Cerebellar cortex (tissue), 1 donor: ENCODE results near the gene FOXP1.
"Not testable (repeated sequence)": the region's sequence is repeated elsewhere in the genome, so short reads cannot be mapped to it uniquely, and the experiment has no call there.

Source experiments
- DNase-seq: peaks from one replicate; pipeline ENCODE4 v3.0.0-alpha.2; 2015; ENCODE audit warnings: low spot score

FOXP1 gene

GRCh38 chr3:71033681-71034220, 549.8 kb downstream of the FOXP1 start:
- no peak for DNase-seq

DNA sequence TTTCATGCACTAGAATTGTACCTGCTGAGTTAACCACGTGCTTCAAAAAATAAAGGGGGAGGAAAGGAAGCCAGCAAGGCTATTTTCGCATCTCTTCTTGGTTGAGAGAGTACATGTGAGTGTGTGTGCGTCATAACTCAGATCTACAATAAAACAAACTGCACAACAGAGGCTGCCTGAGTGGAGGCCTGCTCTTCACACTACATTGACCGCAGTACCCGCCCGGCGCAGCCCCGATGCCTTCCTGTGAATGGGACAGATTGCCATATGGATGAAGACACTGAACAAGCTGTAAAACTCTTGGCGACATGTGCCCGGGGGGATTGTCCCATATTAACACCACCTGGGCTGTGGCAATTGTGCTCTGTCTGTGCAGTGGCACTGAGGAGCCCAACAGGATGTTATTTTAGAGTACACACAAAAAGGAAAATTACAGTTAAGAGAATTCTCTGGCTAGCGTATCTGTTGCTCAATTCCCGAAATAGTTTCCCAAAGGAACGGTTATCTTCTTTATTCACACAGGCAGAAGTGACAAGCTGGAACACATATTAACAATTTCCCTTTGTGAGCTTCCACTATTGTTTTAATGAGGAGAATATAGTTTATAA, 551.5 kb downstream of the FOXP1 start:
- DNase-seq, result no peak

- no peak for DNase-seq
Measured at GRCh38 chr3:71031181-71031580, 552.3 kb downstream of the FOXP1 start.

GRCh38 chr3:71030748-71031147, 552.8 kb downstream of the FOXP1 start:
- no peak for DNase-seq

DNA sequence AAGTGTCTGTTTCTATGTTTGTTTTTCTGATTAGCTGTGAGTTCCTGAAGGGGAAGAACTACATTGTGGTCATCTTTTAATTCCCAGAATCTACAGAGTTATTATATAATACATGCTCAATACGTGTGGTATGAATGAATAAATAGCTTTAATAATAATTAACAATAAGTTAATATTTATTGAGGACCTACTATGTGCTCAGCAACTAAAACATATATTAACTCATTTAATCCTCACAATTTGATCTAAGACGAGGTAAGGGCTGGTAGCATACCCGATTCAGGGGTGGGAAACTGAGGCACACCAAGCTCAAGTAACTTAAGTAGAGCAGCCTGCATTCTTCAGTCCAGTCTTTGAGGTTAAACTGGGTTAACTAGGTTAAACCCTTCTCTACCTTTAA, 553.8 kb downstream of the FOXP1 start:
- no peak for DNase-seq

GRCh38 chr3:71028802-71029201, 554.7 kb downstream of the FOXP1 start:
- DNase-seq, result no peak

DNA sequence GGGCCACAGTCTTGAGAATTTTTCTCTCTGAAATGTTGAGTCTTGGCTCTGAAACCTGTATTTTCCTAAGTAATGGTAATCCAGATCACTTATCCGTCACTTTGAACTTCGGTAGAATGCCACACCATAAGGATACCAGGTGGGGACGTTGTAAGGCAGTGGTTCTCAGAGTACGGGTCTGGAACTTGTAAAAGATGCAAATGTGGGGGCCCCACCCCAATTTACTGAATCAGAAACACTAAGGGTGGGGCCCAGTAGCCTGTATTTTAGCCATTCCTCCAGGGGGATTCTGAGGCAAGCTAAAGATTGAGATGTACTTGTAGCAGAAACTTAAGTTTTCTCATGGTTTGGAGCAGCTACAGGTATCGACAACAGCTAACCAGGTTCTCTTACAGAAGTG, 555.3 kb downstream of the FOXP1 start:
- DNase-seq, result no peak

- no peak for DNase-seq
Measured at GRCh38 chr3:71026634-71027578, 556.6 kb downstream of the FOXP1 start.

DNA sequence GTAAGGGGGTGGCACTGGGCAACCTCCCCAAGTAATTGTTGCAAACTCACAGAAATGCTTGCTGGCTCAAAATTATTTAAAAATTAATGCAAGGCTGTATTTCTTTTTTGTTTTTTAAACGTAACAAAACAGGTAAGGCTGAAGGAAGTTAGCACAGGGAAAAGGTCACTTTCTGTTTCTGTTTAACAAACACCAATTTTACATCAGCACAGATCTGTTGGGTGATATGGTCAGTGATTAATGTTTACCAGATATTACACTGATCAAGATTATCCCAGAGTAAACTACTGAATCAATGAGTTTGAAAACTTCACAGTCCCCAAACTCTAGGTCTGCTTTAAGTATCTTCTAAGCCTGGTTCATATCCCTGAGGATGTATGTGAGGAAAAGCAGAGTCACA, 558.0 kb downstream of the FOXP1 start:
- no peak for DNase-seq

DNA sequence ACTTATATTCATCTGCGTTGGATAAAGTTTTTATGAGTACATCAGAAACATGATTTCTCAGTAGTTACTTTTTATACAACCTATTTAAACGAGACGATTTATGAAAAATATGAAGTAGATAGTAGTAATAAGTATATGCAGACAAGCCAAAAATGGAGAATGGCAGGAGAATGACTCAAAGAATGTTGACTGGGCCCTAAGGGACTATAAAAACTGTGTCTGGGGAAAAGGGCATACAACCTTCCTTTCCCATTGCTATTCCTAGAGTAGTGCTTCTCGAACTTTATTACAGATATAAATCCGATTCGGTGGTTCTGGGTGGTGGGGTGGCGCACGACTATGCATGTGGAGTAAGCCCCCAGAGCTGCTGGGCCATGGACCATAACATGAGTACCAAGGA, 558.5 kb downstream of the FOXP1 start:
- no peak for DNase-seq

GRCh38 chr3:71022551-71023335, 560.8 kb downstream of the FOXP1 start:
- peak; percentile 24 for DNase-seq

DNA sequence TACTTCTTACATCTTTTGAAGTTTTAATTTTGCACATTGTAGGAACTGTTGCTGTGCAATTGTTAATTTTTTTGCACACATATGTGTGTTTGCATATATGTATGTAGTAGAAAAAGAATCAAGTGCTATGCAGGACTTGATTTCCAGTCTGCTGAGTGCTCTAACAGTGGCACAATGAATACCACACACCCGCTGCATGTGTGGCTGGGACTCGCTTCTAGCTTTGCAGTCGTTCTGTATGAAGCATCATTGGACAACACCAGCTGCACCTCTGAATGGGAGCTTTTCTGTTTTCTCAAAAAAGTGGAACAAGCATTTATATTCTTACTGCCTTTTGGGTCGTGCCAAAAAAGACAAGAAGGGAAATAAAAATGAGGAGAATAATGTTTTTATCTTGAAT, 564.7 kb downstream of the FOXP1 start:
- DNase-seq, result no peak

- DNase-seq, result no peak
Measured at GRCh38 chr3:71016178-71016845, 567.2 kb downstream of the FOXP1 start.

DNA sequence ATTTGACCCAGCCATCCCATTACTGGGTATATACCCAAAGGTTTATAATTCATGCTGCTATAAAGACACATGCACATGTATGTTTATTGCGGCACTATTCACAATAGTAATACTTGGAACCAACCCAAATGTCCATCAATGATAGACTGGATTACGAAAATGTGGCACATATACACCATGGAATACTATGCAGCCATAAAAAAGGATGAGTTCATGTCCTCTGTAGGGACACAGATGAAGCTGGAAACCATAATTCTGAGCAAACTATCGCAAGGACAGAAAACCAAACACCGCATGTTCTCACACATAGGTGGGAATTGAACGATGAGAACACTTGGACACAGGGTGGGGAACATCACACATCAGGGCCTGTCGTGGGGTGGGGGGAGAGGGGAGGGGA, 568.9 kb downstream of the FOXP1 start:
- DNase-seq, result not testable (repeated sequence)

GRCh38 chr3:71012971-71013370, 570.6 kb downstream of the FOXP1 start:
- DNase-seq, result no peak

- DNase-seq, result no peak
Measured at GRCh38 chr3:71011565-71012287, 571.8 kb downstream of the FOXP1 start.

GRCh38 chr3:71010726-71011455, 572.6 kb downstream of the FOXP1 start:
- DNase-seq, result no peak

- DNase-seq, result no peak
Measured at GRCh38 chr3:71008350-71008935, 575.1 kb downstream of the FOXP1 start.

- peak; percentile 22 for DNase-seq
Measured at GRCh38 chr3:71006810-71007785, 576.4 kb downstream of the FOXP1 start.
